ENCODE measurements around the gene AOPEP.

Gene AOPEP

GRCh38 chr9:94788570-94789105 lies 62.1 kb downstream of the AOPEP start:
- in situ Hi-C loops (cut with MboI; ENCODE audit: low sequenced_read_pairs, unreplicated experiment), result loop anchor here (10.0 kb wide), 1 partner anchor 336 kb away; no protein-coding TSS in a partner anchor
- DNase-seq (ENCODE audit: low spot score), result no peak
- no peak for TF ChIP-seq CTCF (IDR thresholded peaks at IDR 0.05; ENCODE audit: borderline replicate concordance, control extremely low read depth, extremely low read depth, insufficient read depth, missing control alignments)

- TF ChIP-seq CTCF (IDR thresholded peaks at IDR 0.05; ENCODE audit: borderline replicate concordance, control extremely low read depth, extremely low read depth, insufficient read depth, missing control alignments), result no peak
- in situ Hi-C loops (cut with MboI; ENCODE audit: low sequenced_read_pairs, unreplicated experiment), result no loop called here
- DNase-seq (ENCODE audit: low spot score), result no peak
These were observed 64.9 kb downstream of the AOPEP start for GRCh38 chr9:94791435-94791834.

GRCh38 chr9:94792511-94792910 lies 66.0 kb downstream of the AOPEP start:
- no peak for DNase-seq (ENCODE audit: low spot score)
- in situ Hi-C loops (cut with MboI; ENCODE audit: low sequenced_read_pairs, unreplicated experiment), result no loop called here
- no peak for TF ChIP-seq CTCF (IDR thresholded peaks at IDR 0.05; ENCODE audit: borderline replicate concordance, control extremely low read depth, extremely low read depth, insufficient read depth, missing control alignments)

- DNase-seq (ENCODE audit: low spot score), result no peak
- no peak for TF ChIP-seq CTCF (IDR thresholded peaks at IDR 0.05; ENCODE audit: borderline replicate concordance, control extremely low read depth, extremely low read depth, insufficient read depth, missing control alignments)
- in situ Hi-C loops (cut with MboI; ENCODE audit: low sequenced_read_pairs, unreplicated experiment), result no loop called here
These were observed 68.1 kb downstream of the AOPEP start for GRCh38 chr9:94794476-94795167.

- no peak for TF ChIP-seq CTCF (IDR thresholded peaks at IDR 0.05; ENCODE audit: borderline replicate concordance, control extremely low read depth, extremely low read depth, insufficient read depth, missing control alignments)
- in situ Hi-C loops (cut with MboI; ENCODE audit: low sequenced_read_pairs, unreplicated experiment), result no loop called here
These were observed 70.2 kb downstream of the AOPEP start for GRCh38 chr9:94796687-94797086.

GRCh38 chr9:94798201-94798600 lies 71.7 kb downstream of the AOPEP start:
- no peak for TF ChIP-seq CTCF (IDR thresholded peaks at IDR 0.05; ENCODE audit: borderline replicate concordance, control extremely low read depth, extremely low read depth, insufficient read depth, missing control alignments)
- in situ Hi-C loops (cut with MboI; ENCODE audit: low sequenced_read_pairs, unreplicated experiment), result no loop called here
- no peak for DNase-seq (ENCODE audit: low spot score)

More at GRCh38 chr9:94796687-94797086, 70.2 kb downstream of the AOPEP start:
- DNase-seq (ENCODE audit: low spot score), result no peak
